ENCODE data around the gene XYLT1.

The XYLT1 gene

GRCh38 chr16:17246268-17246885 lies 224.4 kb downstream of the XYLT1 start:
- no peaks in the 10 kb centered on the region for H3K27me3 ChIP-seq (replicated peaks)
- H3K27ac ChIP-seq: no peak overlapping the region
- in situ Hi-C loops (cut with HindIII; ENCODE audit: low pct_ligation_motif_present, low sequenced_read_pairs): no loop called here
- no peak overlapping the region for H3K4me3 ChIP-seq (ENCODE audit: low read depth, low read length)
- no peak for TF ChIP-seq CTCF (IDR thresholded peaks at IDR 0.05; ENCODE audit: low read depth, low read length, missing control alignments)
- DNase-seq: no peak
- H3K36me3 ChIP-seq (replicated peaks): no peaks in the 10 kb centered on the region

- in situ Hi-C loops (cut with HindIII; ENCODE audit: low pct_ligation_motif_present, low sequenced_read_pairs): no loop called here
- DNase-seq: no peak
- H3K36me3 ChIP-seq (replicated peaks): no peaks in the 10 kb centered on the region
- H3K27ac ChIP-seq: no peak overlapping the region
- TF ChIP-seq CTCF (IDR thresholded peaks at IDR 0.05; ENCODE audit: low read depth, low read length, missing control alignments): no peak
- no peak overlapping the region for H3K4me3 ChIP-seq (ENCODE audit: low read depth, low read length)
- no peaks in the 10 kb centered on the region for H3K27me3 ChIP-seq (replicated peaks)
These were observed 225.0 kb downstream of the XYLT1 start for GRCh38 chr16:17245776-17246175.

- no peaks in the 10 kb centered on the region for H3K36me3 ChIP-seq (replicated peaks)
- no peak for DNase-seq
- H3K27ac ChIP-seq: no peak overlapping the region
- no peaks in the 10 kb centered on the region for H3K27me3 ChIP-seq (replicated peaks)
- in situ Hi-C loops (cut with HindIII; ENCODE audit: low pct_ligation_motif_present, low sequenced_read_pairs): no loop called here
- TF ChIP-seq CTCF (IDR thresholded peaks at IDR 0.05; ENCODE audit: low read depth, low read length, missing control alignments): no peak
- H3K4me3 ChIP-seq (ENCODE audit: low read depth, low read length): no peak overlapping the region
These were observed 225.7 kb downstream of the XYLT1 start for GRCh38 chr16:17244872-17245551.

DNA sequence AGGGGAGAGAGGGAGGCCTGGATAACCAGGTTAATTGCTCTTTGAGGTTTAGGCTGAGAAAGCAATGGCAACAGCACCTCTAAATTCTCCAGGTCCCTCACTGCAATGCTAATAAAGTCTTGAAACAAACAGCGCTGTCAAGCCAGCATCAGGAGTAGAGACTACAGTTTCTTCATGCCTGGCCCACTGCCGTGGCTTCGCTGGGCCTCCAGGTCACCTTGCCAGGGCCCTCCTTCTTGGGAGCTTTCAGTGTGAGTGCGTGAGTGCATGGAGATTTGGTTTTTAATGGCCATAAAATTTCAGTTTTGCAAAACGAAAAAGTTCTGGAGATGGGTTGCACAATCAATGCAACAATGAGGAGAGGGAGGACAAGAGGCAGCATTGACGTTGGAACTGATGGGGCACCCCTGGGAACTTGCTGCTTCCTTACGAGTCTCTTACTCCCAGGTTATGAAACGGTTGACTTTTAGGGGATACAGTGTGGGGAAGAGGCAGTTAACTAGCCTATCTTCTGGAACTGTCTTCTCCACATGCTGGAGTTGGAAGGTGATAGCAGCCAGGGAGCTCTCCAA lies 229.4 kb downstream of the XYLT1 start:
- no peak overlapping the region for H3K27ac ChIP-seq
- no peaks in the 10 kb centered on the region for H3K27me3 ChIP-seq (replicated peaks)
- TF ChIP-seq CTCF (IDR thresholded peaks at IDR 0.05; ENCODE audit: low read depth, low read length, missing control alignments): no peak
- H3K4me3 ChIP-seq (ENCODE audit: low read depth, low read length): no peak overlapping the region
- in situ Hi-C loops (cut with HindIII; ENCODE audit: low pct_ligation_motif_present, low sequenced_read_pairs): no loop called here
- no peak for DNase-seq
- no peaks in the 10 kb centered on the region for H3K36me3 ChIP-seq (replicated peaks)

DNA sequence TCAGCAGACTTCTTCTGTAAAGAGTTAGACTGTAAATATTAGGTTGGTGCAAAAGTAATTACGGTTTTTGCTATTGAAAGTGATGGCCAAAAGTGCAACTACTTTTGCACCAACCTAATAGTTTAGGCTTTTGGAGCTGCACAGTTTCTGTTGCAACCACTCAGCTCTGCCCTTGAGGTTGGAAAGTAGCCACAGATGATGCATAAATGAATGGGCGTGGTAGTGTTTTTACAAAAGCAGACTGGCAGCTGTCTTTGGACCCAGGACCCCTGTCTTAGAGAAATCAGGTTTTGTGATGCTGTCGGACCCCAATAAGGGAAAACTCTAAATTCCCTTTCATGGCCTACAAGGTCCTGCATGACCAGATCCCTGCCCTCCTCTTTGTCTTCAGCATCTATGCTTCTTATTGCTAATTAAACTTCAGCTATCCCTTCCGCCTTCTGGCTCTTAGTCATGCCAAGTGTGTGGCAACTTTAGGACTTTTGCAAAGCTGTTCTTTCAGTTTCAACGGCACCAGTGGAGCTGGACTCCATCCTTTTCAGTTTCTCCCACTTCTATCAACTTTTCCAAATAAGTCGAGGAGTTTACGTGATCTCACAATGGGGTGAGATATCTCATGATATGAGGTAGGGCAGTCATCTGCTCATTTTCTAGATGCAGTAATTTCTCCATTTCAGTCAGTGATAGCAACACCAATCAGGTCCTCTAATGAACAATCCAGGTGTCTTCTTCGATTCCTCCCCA lies 232.3 kb downstream of the XYLT1 start:
- DNase-seq: no peak
- H3K27ac ChIP-seq: no peak overlapping the region
- no peak for TF ChIP-seq CTCF (IDR thresholded peaks at IDR 0.05; ENCODE audit: low read depth, low read length, missing control alignments)
- in situ Hi-C loops (cut with HindIII; ENCODE audit: low pct_ligation_motif_present, low sequenced_read_pairs): no loop called here
- no peak overlapping the region for H3K4me3 ChIP-seq (ENCODE audit: low read depth, low read length)
- no peaks in the 10 kb centered on the region for H3K36me3 ChIP-seq (replicated peaks)
- H3K27me3 ChIP-seq (replicated peaks): no peaks in the 10 kb centered on the region

Data from brain microvascular endothelial cell (primary cell).